Parathyroid adenoma (tissue), 2 donors: ENCODE measurements around the gene GALNTL6.

Experiments used
- H2AFZ ChIP-seq: fragments of 300-600 bp; sonication (generic); one replicate; pipeline ENCODE4 v1.7.0; 2017; ENCODE audit warnings: antibody characterized with exemption, mild to moderate bottlenecking
- H3K27ac ChIP-seq: fragments of 300-600 bp; sonication (generic); one replicate; pipeline ENCODE4 v1.7.0; 2017
- H3K27me3 ChIP-seq: fragments of 300-600 bp; sonication (generic); one replicate; pipeline ENCODE4 v1.7.0; 2017; ENCODE audit warnings: low read length; ENCODE audit not compliant: control insufficient read depth, insufficient read depth
- H3K36me3 ChIP-seq: fragments of 300-600 bp; sonication (generic); one replicate; pipeline ENCODE4 v1.7.0; 2017; ENCODE audit warnings: low read length; ENCODE audit not compliant: control insufficient read depth, insufficient read depth
- H3K4me1 ChIP-seq: fragments of 300-600 bp; sonication (generic); one replicate; pipeline ENCODE4 v1.7.0; 2017; ENCODE audit warnings: control low read depth
- H3K4me2 ChIP-seq: fragments of 300-600 bp; sonication (generic); one replicate; pipeline ENCODE4 v1.7.0; 2017; ENCODE audit warnings: low read length
- H3K4me3 ChIP-seq: fragments of 300-600 bp; sonication (generic); one replicate; pipeline ENCODE4 v1.7.0; 2017; ENCODE audit warnings: low read depth, low read length
- H3K79me2 ChIP-seq: fragments of 300-600 bp; sonication (generic); one replicate; pipeline ENCODE4 v1.7.0; 2017; ENCODE audit warnings: control low read depth
- H3K9ac ChIP-seq: fragments of 300-600 bp; sonication (generic); one replicate; pipeline ENCODE4 v1.7.0; 2017; ENCODE audit warnings: mild to moderate bottlenecking
- H3K9me3 ChIP-seq: fragments of 300-600 bp; sonication (generic); one replicate; pipeline ENCODE4 v1.7.0; 2017; ENCODE audit warnings: low read length; ENCODE audit not compliant: control insufficient read depth
- CTCF ChIP-seq: fragments of 300-600 bp; sonication (generic); IDR thresholded peaks from one replicate; pipeline ENCODE4 v1.7.0; 2017; ENCODE audit warnings: antibody characterized with exemption, mild to moderate bottlenecking
- donor health status: primary hyperparathyroidism.

Gene GALNTL6

GRCh38 chr4:173051716-173052115 is 1238.5 kb downstream of the GALNTL6 start:
- Histone ChIP-seq H3K27ac (no peak overlapping the region), H3K9ac (no peak overlapping the region), H3K79me2 (no peaks in the 10 kb centered on the region), H3K4me1 (no peaks in the 10 kb centered on the region), H2AFZ (no peak overlapping the region), H3K9me3 (no peaks in the 10 kb centered on the region), H3K36me3 (no peaks in the 10 kb centered on the region), H3K4me3 (no peak overlapping the region), H3K27me3 (no peaks in the 10 kb centered on the region), H3K4me2 (no peak overlapping the region)
- no peak for TF ChIP-seq CTCF

GRCh38 chr4:173052439-173052838 is 1239.2 kb downstream of the GALNTL6 start:
- H3K4me2 ChIP-seq: no peak overlapping the region
- TF ChIP-seq CTCF: no peak
- H3K4me3 ChIP-seq: no peak overlapping the region
- H2AFZ ChIP-seq: no peak overlapping the region
- H3K27ac ChIP-seq: no peak overlapping the region
- H3K9me3 ChIP-seq: no peaks in the 10 kb centered on the region
- H3K79me2 ChIP-seq: no peaks in the 10 kb centered on the region
- H3K4me1 ChIP-seq: no peaks in the 10 kb centered on the region
- no peaks in the 10 kb centered on the region for H3K36me3 ChIP-seq
- no peaks in the 10 kb centered on the region for H3K27me3 ChIP-seq
- no peak overlapping the region for H3K9ac ChIP-seq

GRCh38 chr4:173056271-173056670 is 1243.1 kb downstream of the GALNTL6 start:
- Histone ChIP-seq H3K4me2 (no peak overlapping the region), H3K27ac (no peak overlapping the region), H3K36me3 (no peaks in the 10 kb centered on the region), H3K27me3 (no peaks in the 10 kb centered on the region), H3K4me3 (no peak overlapping the region), H3K79me2 (no peaks in the 10 kb centered on the region), H2AFZ (no peak overlapping the region), H3K9me3 (no peaks in the 10 kb centered on the region), H3K9ac (no peak overlapping the region), H3K4me1 (no peaks in the 10 kb centered on the region)
- TF ChIP-seq CTCF: no peak

GRCh38 chr4:173056710-173057109 is 1243.5 kb downstream of the GALNTL6 start:
- TF ChIP-seq CTCF: no peak
- Histone ChIP-seq H3K9ac (no peak overlapping the region), H3K27me3 (no peaks in the 10 kb centered on the region), H2AFZ (no peak overlapping the region), H3K27ac (no peak overlapping the region), H3K9me3 (no peaks in the 10 kb centered on the region), H3K4me3 (no peak overlapping the region), H3K4me1 (no peaks in the 10 kb centered on the region), H3K36me3 (no peaks in the 10 kb centered on the region), H3K4me2 (no peak overlapping the region), H3K79me2 (no peaks in the 10 kb centered on the region)

GRCh38 chr4:173057442-173057841 is 1244.2 kb downstream of the GALNTL6 start:
- TF ChIP-seq CTCF: no peak
- Histone ChIP-seq H3K9me3 (no peaks in the 10 kb centered on the region), H3K4me2 (no peak overlapping the region), H3K9ac (no peak overlapping the region), H3K4me3 (no peak overlapping the region), H3K79me2 (no peaks in the 10 kb centered on the region), H3K27ac (no peak overlapping the region), H2AFZ (no peak overlapping the region), H3K27me3 (no peaks in the 10 kb centered on the region), H3K36me3 (no peaks in the 10 kb centered on the region), H3K4me1 (no peaks in the 10 kb centered on the region)
